ENCODE measurements around the gene TMEM255B.
"Not testable (repeated sequence)": the region's sequence is repeated elsewhere in the genome, so short reads cannot be mapped to it uniquely, and the experiment has no call there.

TMEM255B gene

GRCh38 chr13:113791226-113791625 is 32.2 kb downstream of the TMEM255B start:
- no peak for DNase-seq

GRCh38 chr13:113791761-113792160 is 32.7 kb downstream of the TMEM255B start:
- no peak for DNase-seq

- DNase-seq: no peak
Observed at GRCh38 chr13:113792236-113792770, 33.3 kb downstream of the TMEM255B start.

GRCh38 chr13:113792886-113793717 is 34.1 kb downstream of the TMEM255B start:
- no peak for DNase-seq

- no peak for DNase-seq
Observed at GRCh38 chr13:113793718-113794085, 34.7 kb downstream of the TMEM255B start.

GRCh38 chr13:113794086-113794485 is 35.1 kb downstream of the TMEM255B start:
- DNase-seq: no peak

- DNase-seq: no peak
Observed at GRCh38 chr13:113794764-113795173, 35.7 kb downstream of the TMEM255B start.

GRCh38 chr13:113795362-113795761 is 36.3 kb downstream of the TMEM255B start:
- DNase-seq: not testable (repeated sequence)

- no peak for DNase-seq
Observed at GRCh38 chr13:113796211-113796963, 37.4 kb downstream of the TMEM255B start.

GRCh38 chr13:113796964-113797676 is 38.1 kb downstream of the TMEM255B start:
- no peak for DNase-seq

- DNase-seq: no peak
Observed at GRCh38 chr13:113798200-113798811, 39.3 kb downstream of the TMEM255B start.

- no peak for DNase-seq
Observed at GRCh38 chr13:113800576-113800926, 41.5 kb downstream of the TMEM255B start.

GRCh38 chr13:113801289-113801961 is 42.4 kb downstream of the TMEM255B start:
- no peak for DNase-seq

GRCh38 chr13:113802090-113802531 is 43.1 kb downstream of the TMEM255B start:
- DNase-seq: no peak

GRCh38 chr13:113802761-113803160 is 43.7 kb downstream of the TMEM255B start:
- DNase-seq: no peak

- DNase-seq: no peak
Observed at GRCh38 chr13:113803409-113804016, 44.5 kb downstream of the TMEM255B start.

- no peak for DNase-seq
Observed at GRCh38 chr13:113804017-113804702, 45.1 kb downstream of the TMEM255B start.

GRCh38 chr13:113804703-113805430 is 45.8 kb downstream of the TMEM255B start:
- DNase-seq: no peak

GRCh38 chr13:113805431-113806103 is 46.5 kb downstream of the TMEM255B start:
- DNase-seq: no peak

- DNase-seq: no peak
Observed at GRCh38 chr13:113806104-113806471, 47.1 kb downstream of the TMEM255B start.

Measured in CD4-positive, alpha-beta T cell treated with Interleukin-4 for 1 hour (primary cell).